Left ventricle myocardium inferior (tissue), 1 donor: Measurements from ENCODE around the gene RXFP1. TPM values are rescaled to one million over a fixed set of nuclear protein-coding genes. Genes with fewer than 3 reads are reported as not detected.

ENCODE experiments used
- DNase-seq: peaks from one replicate; pipeline ENCODE4 v3.0.0-alpha.2; 2020
- H3K27ac ChIP-seq: fragments of 200-600 bp; replicated peaks from 2 replicates; pipeline ENCODE4 v1.8.0; 2021
- H3K27me3 ChIP-seq: fragments of 200-600 bp; 2 replicates; pipeline ENCODE4 v1.8.0; 2021; ENCODE audit warnings: low read depth
- H3K36me3 ChIP-seq: fragments of 200-600 bp; 2 replicates; pipeline ENCODE4 v1.8.0; 2021
- H3K4me1 ChIP-seq: fragments of 200-600 bp; 2 replicates; pipeline ENCODE4 v1.8.0; 2021
- H3K4me3 ChIP-seq: fragments of 200-600 bp; 2 replicates; pipeline ENCODE4 v1.8.0; 2021; ENCODE audit warnings: mild to moderate bottlenecking, moderate library complexity
- H3K9me3 ChIP-seq: fragments of 200-600 bp; replicated peaks from 2 replicates; pipeline ENCODE4 v1.8.0; 2021
- CTCF ChIP-seq: fragments of 200-600 bp; IDR thresholded peaks from 2 replicates; pipeline ENCODE4 v1.8.0; 2021; ENCODE audit warnings: antibody characterized with exemption, mild to moderate bottlenecking, borderline replicate concordance
- intact Hi-C: fragments of 100-400 bp; cut with micrococcal nuclease; formaldehyde crosslinking; loops from one replicate; pipeline ENCODE4 v1.11.0; 2022
- total RNA-seq: library from RNA; stranded (reverse); fragmentation: NEBNext Ultra II Directional; extraction: Animal tissue kit (Norgen Biotek cat#: 25700); gene quantifications from one replicate; pipeline ENCODE4 v1.2.1, GENCODE V29; 2021
- donor health status: DM: no; HTN: yes; CAD: no; lungs with severe emphysema.

Gene RXFP1
- total RNA-seq, 1 donor from 2014 or later, result not detected

GRCh38 chr4:158527516-158527915 is 5.8 kb downstream of the RXFP1 start:
- Histone ChIP-seq H3K4me3 (no peak overlapping the region), H3K9me3 (no peaks in the 10 kb centered on the region), H3K4me1 (no peaks in the 10 kb centered on the region), H3K36me3 (no peaks in the 10 kb centered on the region), H3K27me3 (no peaks in the 10 kb centered on the region), H3K27ac (no peak overlapping the region)
- no peak for DNase-seq
- TF ChIP-seq CTCF, result no peak
- intact Hi-C loops, result no loop called here

GRCh38 chr4:158529505-158529904 is 7.8 kb downstream of the RXFP1 start:
- intact Hi-C loops, result no loop called here
- Histone ChIP-seq H3K9me3 (no peaks in the 10 kb centered on the region), H3K4me1 (no peaks in the 10 kb centered on the region), H3K4me3 (no peak overlapping the region), H3K27ac (no peak overlapping the region), H3K27me3 (no peaks in the 10 kb centered on the region), H3K36me3 (no peaks in the 10 kb centered on the region)
- no peak for DNase-seq
- TF ChIP-seq CTCF, result no peak

- H3K4me1 ChIP-seq, result no peaks in the 10 kb centered on the region
- H3K27me3 ChIP-seq, result no peaks in the 10 kb centered on the region
- TF ChIP-seq CTCF, result no peak
- H3K9me3 ChIP-seq, result no peaks in the 10 kb centered on the region
- no peak overlapping the region for H3K4me3 ChIP-seq
- no peaks in the 10 kb centered on the region for H3K36me3 ChIP-seq
- no peak for DNase-seq
- no peak overlapping the region for H3K27ac ChIP-seq
- intact Hi-C loops, result no loop called here
Measured at GRCh38 chr4:158530381-158530780, 8.7 kb downstream of the RXFP1 start.

- no peak for TF ChIP-seq CTCF
- H3K36me3 ChIP-seq, result no peaks in the 10 kb centered on the region
- H3K27me3 ChIP-seq, result no peaks in the 10 kb centered on the region
Measured at GRCh38 chr4:158530898-158531297, 9.2 kb downstream of the RXFP1 start.

GRCh38 chr4:158532556-158533231 is 11.0 kb downstream of the RXFP1 start:
- no peak overlapping the region for H3K4me3 ChIP-seq
- intact Hi-C loops, result no loop called here
- no peak overlapping the region for H3K27ac ChIP-seq
- no peak for DNase-seq
- H3K4me1 ChIP-seq, result no peaks in the 10 kb centered on the region
- no peaks in the 10 kb centered on the region for H3K27me3 ChIP-seq
- H3K9me3 ChIP-seq, result no peaks in the 10 kb centered on the region
- TF ChIP-seq CTCF, result no peak
- no peaks in the 10 kb centered on the region for H3K36me3 ChIP-seq

More at GRCh38 chr4:158530898-158531297, 9.2 kb downstream of the RXFP1 start:
- intact Hi-C loops, result no loop called here
- DNase-seq, result no peak
- Histone ChIP-seq H3K4me1 (no peaks in the 10 kb centered on the region), H3K9me3 (no peaks in the 10 kb centered on the region), H3K27ac (no peak overlapping the region), H3K4me3 (no peak overlapping the region)
